Parathyroid adenoma (tissue), 2 donors: Measurements from ENCODE around the gene TRAPPC11.

Source experiments
- H2AFZ ChIP-seq: fragments of 300-600 bp; sonication (generic); one replicate; pipeline ENCODE4 v1.7.0; 2017; ENCODE audit warnings: antibody characterized with exemption, mild to moderate bottlenecking
- H3K27ac ChIP-seq: fragments of 300-600 bp; sonication (generic); one replicate; pipeline ENCODE4 v1.7.0; 2017
- H3K27me3 ChIP-seq: fragments of 300-600 bp; sonication (generic); one replicate; pipeline ENCODE4 v1.7.0; 2017; ENCODE audit warnings: low read length; ENCODE audit not compliant: control insufficient read depth, insufficient read depth
- H3K36me3 ChIP-seq: fragments of 300-600 bp; sonication (generic); one replicate; pipeline ENCODE4 v1.7.0; 2017; ENCODE audit warnings: low read length; ENCODE audit not compliant: control insufficient read depth, insufficient read depth
- H3K4me1 ChIP-seq: fragments of 300-600 bp; sonication (generic); one replicate; pipeline ENCODE4 v1.7.0; 2017; ENCODE audit warnings: control low read depth
- H3K4me2 ChIP-seq: fragments of 300-600 bp; sonication (generic); one replicate; pipeline ENCODE4 v1.7.0; 2017; ENCODE audit warnings: low read length
- H3K4me3 ChIP-seq: fragments of 300-600 bp; sonication (generic); one replicate; pipeline ENCODE4 v1.7.0; 2017; ENCODE audit warnings: low read depth, low read length
- H3K79me2 ChIP-seq: fragments of 300-600 bp; sonication (generic); one replicate; pipeline ENCODE4 v1.7.0; 2017; ENCODE audit warnings: control low read depth
- H3K9ac ChIP-seq: fragments of 300-600 bp; sonication (generic); one replicate; pipeline ENCODE4 v1.7.0; 2017; ENCODE audit warnings: mild to moderate bottlenecking
- H3K9me3 ChIP-seq: fragments of 300-600 bp; sonication (generic); one replicate; pipeline ENCODE4 v1.7.0; 2017; ENCODE audit warnings: low read length; ENCODE audit not compliant: control insufficient read depth
- CTCF ChIP-seq: fragments of 300-600 bp; sonication (generic); IDR thresholded peaks from one replicate; pipeline ENCODE4 v1.7.0; 2017; ENCODE audit warnings: antibody characterized with exemption, mild to moderate bottlenecking
- donor health status: primary hyperparathyroidism.

The TRAPPC11 gene

DNA sequence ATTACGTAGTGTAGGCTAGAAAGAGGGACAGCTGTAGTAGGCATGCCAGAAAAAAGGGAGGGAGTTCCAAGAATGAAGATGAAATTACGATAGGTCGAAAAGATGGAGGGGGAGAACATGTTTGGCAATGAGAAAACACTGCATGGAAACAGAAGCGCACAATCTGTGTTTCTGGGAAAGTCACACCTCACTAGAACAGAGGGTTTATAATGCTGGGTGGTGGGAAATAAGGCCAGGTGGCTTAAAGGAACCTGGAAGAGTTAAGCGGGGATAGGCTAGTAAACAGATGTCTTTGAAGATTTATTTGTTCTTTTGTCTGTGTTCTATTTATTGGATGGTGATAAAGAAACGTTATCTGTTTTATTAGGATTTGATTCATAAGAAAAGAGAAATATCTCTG lies 29.1 kb downstream of the TRAPPC11 start:
- Histone ChIP-seq H3K9me3 (no peaks in the 10 kb centered on the region), H3K36me3 (no peaks in the 10 kb centered on the region)

DNA sequence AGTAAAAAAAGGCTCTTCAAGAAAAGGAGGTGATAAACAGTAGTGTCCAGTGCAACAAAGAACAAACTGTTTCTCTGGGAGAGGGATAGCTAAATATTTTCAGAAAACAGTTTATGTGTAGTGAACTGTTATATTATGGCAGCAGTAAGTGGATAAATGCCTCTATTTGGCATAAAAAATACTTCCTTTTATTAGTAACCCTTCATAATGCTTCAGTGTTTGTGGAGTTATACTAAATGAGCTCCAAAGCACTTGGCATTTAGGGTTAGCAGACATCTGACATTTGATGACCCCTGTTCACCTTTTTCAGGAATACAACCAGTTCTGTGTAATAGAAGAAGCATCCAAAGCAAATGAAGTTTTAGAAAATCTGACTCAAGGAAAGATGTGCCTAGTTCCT lies 31.9 kb downstream of the TRAPPC11 start:
- TF ChIP-seq CTCF, result no peak
- H3K27me3 ChIP-seq, result no peaks in the 10 kb centered on the region
- H2AFZ ChIP-seq, result no peak overlapping the region
- no peak overlapping the region for H3K27ac ChIP-seq
- H3K9ac ChIP-seq, result no peak overlapping the region
- H3K4me2 ChIP-seq, result no peak overlapping the region
- no peaks in the 10 kb centered on the region for H3K9me3 ChIP-seq
- H3K79me2 ChIP-seq, result no peaks in the 10 kb centered on the region
- H3K4me1 ChIP-seq, result no peaks in the 10 kb centered on the region
- H3K4me3 ChIP-seq, result no peak overlapping the region
- H3K36me3 ChIP-seq, result no peaks in the 10 kb centered on the region

More for the DNA sequence above, 29.1 kb downstream of the TRAPPC11 start:
- Histone ChIP-seq H3K4me1 (no peaks in the 10 kb centered on the region), H3K27ac (no peak overlapping the region), H3K9ac (no peak overlapping the region), H2AFZ (no peak overlapping the region), H3K4me3 (no peak overlapping the region), H3K4me2 (no peak overlapping the region), H3K27me3 (no peaks in the 10 kb centered on the region), H3K79me2 (no peaks in the 10 kb centered on the region)
- TF ChIP-seq CTCF, result no peak

GRCh38 chr4:183691897-183692296 lies 32.8 kb downstream of the TRAPPC11 start:
- no peak for TF ChIP-seq CTCF
- Histone ChIP-seq H3K4me3 (no peak overlapping the region), H3K27me3 (no peaks in the 10 kb centered on the region), H3K4me2 (no peak overlapping the region), H3K9ac (no peak overlapping the region), H3K4me1 (no peaks in the 10 kb centered on the region), H3K27ac (no peak overlapping the region), H2AFZ (no peak overlapping the region), H3K36me3 (no peaks in the 10 kb centered on the region), H3K9me3 (no peaks in the 10 kb centered on the region), H3K79me2 (no peaks in the 10 kb centered on the region)

DNA sequence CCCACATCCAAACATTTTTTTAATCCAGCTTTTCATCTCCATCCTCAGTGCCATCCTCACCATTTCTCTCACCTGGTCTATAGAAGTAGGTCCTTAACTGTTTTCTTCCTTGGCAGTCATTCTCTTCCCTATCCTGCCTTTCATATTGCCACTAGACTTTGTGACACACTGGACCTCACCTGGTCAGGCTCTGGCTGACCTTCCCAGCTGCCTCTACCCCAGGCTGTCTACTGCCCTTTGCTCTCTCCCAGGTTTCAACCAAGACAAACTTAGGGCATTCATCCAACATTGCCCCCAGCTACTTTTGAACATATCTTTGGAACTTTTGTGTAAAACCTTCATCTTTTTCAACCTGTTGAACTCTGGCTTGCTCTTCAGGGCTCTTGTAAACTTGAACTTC lies 39.8 kb downstream of the TRAPPC11 start:
- H3K4me2 ChIP-seq, result no peak overlapping the region
- TF ChIP-seq CTCF, result no peak
- H3K36me3 ChIP-seq, result no peaks in the 10 kb centered on the region
- H3K27ac ChIP-seq, result no peak overlapping the region
- peaks cover 3% of the 10 kb centered on the region for H3K4me1 ChIP-seq
- no peak overlapping the region for H2AFZ ChIP-seq
- no peak overlapping the region for H3K4me3 ChIP-seq
- H3K9ac ChIP-seq, result no peak overlapping the region
- no peaks in the 10 kb centered on the region for H3K27me3 ChIP-seq
- no peaks in the 10 kb centered on the region for H3K9me3 ChIP-seq
- no peaks in the 10 kb centered on the region for H3K79me2 ChIP-seq

DNA sequence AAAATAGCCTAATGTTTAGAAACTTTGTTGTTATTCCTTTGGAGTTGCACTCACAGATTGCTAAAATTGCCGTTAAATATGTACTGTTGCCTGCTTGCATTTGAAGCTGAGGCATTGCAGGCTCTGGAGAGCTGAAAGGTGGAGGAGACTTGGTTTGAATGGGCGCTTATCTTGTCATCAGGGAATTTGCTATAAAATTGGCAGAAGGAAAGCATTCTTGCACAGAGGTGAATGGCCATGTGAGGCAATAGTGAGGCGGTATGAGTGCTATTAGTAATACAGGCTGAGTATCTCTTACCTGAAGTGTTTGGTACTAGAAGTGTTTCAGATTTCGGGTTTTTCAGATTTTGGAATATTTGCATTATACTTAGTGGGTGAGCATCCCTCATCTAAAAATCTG lies 41.3 kb downstream of the TRAPPC11 start:
- H3K4me1 ChIP-seq, result peaks cover 3% of the 10 kb centered on the region
- H3K9me3 ChIP-seq, result no peaks in the 10 kb centered on the region
- H3K36me3 ChIP-seq, result no peaks in the 10 kb centered on the region
- no peak overlapping the region for H3K4me3 ChIP-seq
- no peak overlapping the region for H3K9ac ChIP-seq
- no peak for TF ChIP-seq CTCF
- no peak overlapping the region for H2AFZ ChIP-seq
- no peaks in the 10 kb centered on the region for H3K27me3 ChIP-seq
- no peaks in the 10 kb centered on the region for H3K79me2 ChIP-seq
- no peak overlapping the region for H3K27ac ChIP-seq
- H3K4me2 ChIP-seq, result no peak overlapping the region
